ENCODE measurements around the gene MARCHF2. TPM values are rescaled to one million over a fixed set of nuclear protein-coding genes. Genes with fewer than 3 reads are reported as not detected.

The MARCHF2 gene
- polyA plus RNA-seq, 1 donor from 2014 or later: 67.9 TPM

- no peaks in the 10 kb centered on the region for H3K9me3 ChIP-seq (ENCODE audit: low read length)
- H3F3A ChIP-seq (ENCODE audit: insufficient read depth, low read length, poor library complexity, severe bottlenecking): no peaks in the 10 kb centered on the region
- no peak for TF ChIP-seq MXI1 (conservative IDR thresholded peaks at IDR 0.05; ENCODE audit: poor library complexity, severe bottlenecking)
- TF ChIP-seq SMC3 (conservative IDR thresholded peaks at IDR 0.05; ENCODE audit: poor library complexity): no peak
- no peak for TF ChIP-seq TAF1 (IDR thresholded peaks at IDR 0.05; ENCODE audit: low read depth)
- no peak for TF ChIP-seq POLR2AphosphoS5 (IDR thresholded peaks at IDR 0.05)
- no peak for TF ChIP-seq RAD21 (conservative IDR thresholded peaks at IDR 0.05)
- no peak for TF ChIP-seq EZH2 (IDR thresholded peaks at IDR 0.05; ENCODE audit: borderline replicate concordance, insufficient read depth, low read length, poor library complexity, severe bottlenecking)
- no peak for TF ChIP-seq CTCF (IDR thresholded peaks at IDR 0.05; ENCODE audit: poor library complexity, severe bottlenecking)
- no peak for TF ChIP-seq REST (IDR thresholded peaks at IDR 0.05; ENCODE audit: borderline replicate concordance)
- no peak for TF ChIP-seq EP300 (conservative IDR thresholded peaks at IDR 0.05; ENCODE audit: poor library complexity, severe bottlenecking)
- peaks cover 30% of the 10 kb centered on the region for H4K20me1 ChIP-seq (ENCODE audit: insufficient read depth)
- H3K4me2 ChIP-seq (ENCODE audit: low read length): no peak overlapping the region
- H3K9ac ChIP-seq (ENCODE audit: low read length): no peak overlapping the region
- H3K9me2 ChIP-seq (ENCODE audit: insufficient read depth, low read length): no peaks in the 10 kb centered on the region
- H3K4me3 ChIP-seq (ENCODE audit: low read length): no peak overlapping the region
- H3K27ac ChIP-seq (ENCODE audit: low read length): no peak overlapping the region
- no peaks in the 10 kb centered on the region for H3K27me3 ChIP-seq (ENCODE audit: insufficient read depth, low read depth, low read length)
- no peak overlapping the region for H2AFZ ChIP-seq (ENCODE audit: low read depth, low read length)
- no peaks in the 10 kb centered on the region for H3K36me3 ChIP-seq (ENCODE audit: insufficient read depth, low read length)
- H3K79me2 ChIP-seq (replicated peaks; ENCODE audit: insufficient read depth, low read length): peaks cover 55% of the 10 kb centered on the region
Observed at GRCh38 chr19:8478598-8478997, 65.5 kb downstream of the MARCHF2 start.

GRCh38 chr19:8481201-8481600 lies 68.1 kb downstream of the MARCHF2 start:
- TF ChIP-seq REST (IDR thresholded peaks at IDR 0.05; ENCODE audit: borderline replicate concordance) (no peak), TAF1 (IDR thresholded peaks at IDR 0.05; ENCODE audit: low read depth) (no peak), RAD21 (conservative IDR thresholded peaks at IDR 0.05) (no peak), CTCF (IDR thresholded peaks at IDR 0.05; ENCODE audit: poor library complexity, severe bottlenecking) (no peak), EZH2 (IDR thresholded peaks at IDR 0.05; ENCODE audit: borderline replicate concordance, insufficient read depth, low read length, poor library complexity, severe bottlenecking) (no peak), POLR2AphosphoS5 (IDR thresholded peaks at IDR 0.05) (no peak), EP300 (conservative IDR thresholded peaks at IDR 0.05; ENCODE audit: poor library complexity, severe bottlenecking) (no peak), SMC3 (conservative IDR thresholded peaks at IDR 0.05; ENCODE audit: poor library complexity) (no peak), MXI1 (conservative IDR thresholded peaks at IDR 0.05; ENCODE audit: poor library complexity, severe bottlenecking) (no peak)
- Histone ChIP-seq H3K79me2 (replicated peaks; ENCODE audit: insufficient read depth, low read length) (peaks cover 40% of the 10 kb centered on the region), H3K9me3 (ENCODE audit: low read length) (no peaks in the 10 kb centered on the region), H3K4me2 (ENCODE audit: low read length) (no peak overlapping the region), H3K27ac (ENCODE audit: low read length) (no peak overlapping the region), H3K27me3 (ENCODE audit: insufficient read depth, low read depth, low read length) (no peaks in the 10 kb centered on the region), H3K9me2 (ENCODE audit: insufficient read depth, low read length) (no peaks in the 10 kb centered on the region), H3K36me3 (ENCODE audit: insufficient read depth, low read length) (peaks cover 9% of the 10 kb centered on the region), H4K20me1 (ENCODE audit: insufficient read depth) (peaks cover 25% of the 10 kb centered on the region), H3K4me3 (ENCODE audit: low read length) (no peak overlapping the region), H3F3A (ENCODE audit: insufficient read depth, low read length, poor library complexity, severe bottlenecking) (no peaks in the 10 kb centered on the region), H3K9ac (ENCODE audit: low read length) (no peak overlapping the region), H2AFZ (ENCODE audit: low read depth, low read length) (no peak overlapping the region)

All from neural cell (in vitro differentiated cells).